ENCODE measurements around the gene REXO1. TPM values are rescaled to one million over a fixed set of nuclear protein-coding genes. Genes with fewer than 3 reads are reported as not detected.

The REXO1 gene
- total RNA-seq, 4 donors from 2014 or later: 16.2 to 36.0 (median 26.1) TPM

DNA sequence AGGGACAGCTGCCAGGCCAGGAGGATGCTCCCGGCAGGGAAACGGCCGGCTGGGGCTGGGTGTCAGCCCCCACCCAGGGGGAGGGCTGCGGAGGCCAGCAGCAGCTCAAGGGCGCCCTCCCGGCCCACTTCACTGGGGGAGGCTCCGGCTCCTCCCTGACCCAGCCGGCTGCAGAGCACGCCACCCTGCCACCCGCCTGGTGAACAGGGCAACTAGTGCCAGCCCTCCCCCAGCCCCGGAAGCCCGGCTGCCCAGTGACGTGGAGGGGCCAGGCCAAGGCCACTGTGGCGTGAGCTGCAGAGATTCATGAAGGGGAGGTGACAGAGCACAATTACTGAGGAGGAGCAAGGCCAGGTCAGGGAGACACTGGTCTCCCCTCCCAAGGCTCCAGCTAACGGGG lies 14.7 kb downstream of the REXO1 start:
- Histone ChIP-seq H3K4me3 (no peak overlapping the region), H3K27me3 (no peaks in the 10 kb centered on the region), H3K9me3 (no peaks in the 10 kb centered on the region), H3K27ac (replicated peaks in 1 of 4) (no peak overlapping the region), H3K4me1 (peaks cover 26 to 48% (median 36%) of the 10 kb centered on the region in 4 donors), H3K36me3 (peaks cover 0 to 30% (median 22%) of the 10 kb centered on the region in 4 donors)
- intact Hi-C loops (cut with DNase I): no loop called here
- 70% methylated on average over 13 of the region's 15 CpGs for WGBS
- TF ChIP-seq POLR2A (IDR thresholded peaks at IDR 0.05; ENCODE audit: low read depth) (no peak), EP300 (IDR thresholded peaks at IDR 0.05) (no peak), POLR2AphosphoS5 (IDR thresholded peaks at IDR 0.05) (no peak)
- TF ChIP-seq, protein P1, sequence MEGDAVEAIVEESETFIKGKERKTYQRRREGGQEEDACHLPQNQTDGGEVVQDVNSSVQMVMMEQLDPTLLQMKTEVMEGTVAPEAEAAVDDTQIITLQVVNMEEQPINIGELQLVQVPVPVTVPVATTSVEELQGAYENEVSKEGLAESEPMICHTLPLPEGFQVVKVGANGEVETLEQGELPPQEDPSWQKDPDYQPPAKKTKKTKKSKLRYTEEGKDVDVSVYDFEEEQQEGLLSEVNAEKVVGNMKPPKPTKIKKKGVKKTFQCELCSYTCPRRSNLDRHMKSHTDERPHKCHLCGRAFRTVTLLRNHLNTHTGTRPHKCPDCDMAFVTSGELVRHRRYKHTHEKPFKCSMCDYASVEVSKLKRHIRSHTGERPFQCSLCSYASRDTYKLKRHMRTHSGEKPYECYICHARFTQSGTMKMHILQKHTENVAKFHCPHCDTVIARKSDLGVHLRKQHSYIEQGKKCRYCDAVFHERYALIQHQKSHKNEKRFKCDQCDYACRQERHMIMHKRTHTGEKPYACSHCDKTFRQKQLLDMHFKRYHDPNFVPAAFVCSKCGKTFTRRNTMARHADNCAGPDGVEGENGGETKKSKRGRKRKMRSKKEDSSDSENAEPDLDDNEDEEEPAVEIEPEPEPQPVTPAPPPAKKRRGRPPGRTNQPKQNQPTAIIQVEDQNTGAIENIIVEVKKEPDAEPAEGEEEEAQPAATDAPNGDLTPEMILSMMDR (IDR thresholded peaks at IDR 0.05): no peak
- no peak for DNase-seq (ENCODE audit: extremely low spot score)

DNA sequence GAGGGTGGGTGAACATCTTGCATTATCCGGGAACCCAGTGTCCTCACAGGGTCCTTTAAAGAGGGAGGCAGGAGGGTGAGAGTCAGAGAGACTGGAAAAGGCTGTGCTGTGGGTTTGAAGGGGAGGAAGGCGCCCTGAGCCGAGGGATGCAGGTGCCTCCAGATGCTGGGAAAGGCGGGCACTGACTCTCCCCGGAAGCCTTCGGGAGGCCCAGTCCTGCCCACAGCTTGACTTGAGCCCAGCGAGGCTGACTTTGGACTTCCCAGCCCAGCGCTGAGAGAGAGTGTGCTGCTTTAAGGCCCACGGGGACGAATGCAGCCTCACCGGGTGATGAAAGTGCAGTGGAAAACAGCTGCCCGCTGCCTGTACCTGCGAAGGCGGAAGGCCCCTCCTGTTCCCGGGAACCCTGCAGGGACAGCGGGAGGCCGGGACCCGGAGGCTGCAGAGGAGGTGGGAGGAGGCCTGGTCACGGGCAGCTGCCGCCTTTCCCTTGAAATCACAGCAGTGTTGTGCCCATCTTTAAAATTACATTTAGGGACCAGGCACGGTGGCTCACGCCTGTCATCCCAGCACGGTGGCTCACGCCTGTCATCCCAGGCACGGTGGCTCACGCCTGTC lies 16.1 kb downstream of the REXO1 start:
- intact Hi-C loops (cut with DNase I): no loop called here
- DNase-seq (ENCODE audit: extremely low spot score): no peak
- Histone ChIP-seq H3K36me3 (peaks cover 11 to 42% (median 34%) of the 10 kb centered on the region in 4 donors), H3K4me3 (no peak overlapping the region), H3K9me3 (no peaks in the 10 kb centered on the region), H3K27ac (replicated peaks in 1 of 4) (no peak overlapping the region), H3K27me3 (no peaks in the 10 kb centered on the region), H3K4me1 (peaks cover 17 to 40% (median 28%) of the 10 kb centered on the region in 4 donors)
- TF ChIP-seq EP300 (IDR thresholded peaks at IDR 0.05): no peak
- TF ChIP-seq, protein P1 (IDR thresholded peaks at IDR 0.05): no peak
- TF ChIP-seq POLR2A (IDR thresholded peaks at IDR 0.05; ENCODE audit: low read depth): no peak
- no peak for TF ChIP-seq POLR2AphosphoS5 (IDR thresholded peaks at IDR 0.05)
- 90% methylated on average over 14 of the region's 26 CpGs for WGBS

DNA sequence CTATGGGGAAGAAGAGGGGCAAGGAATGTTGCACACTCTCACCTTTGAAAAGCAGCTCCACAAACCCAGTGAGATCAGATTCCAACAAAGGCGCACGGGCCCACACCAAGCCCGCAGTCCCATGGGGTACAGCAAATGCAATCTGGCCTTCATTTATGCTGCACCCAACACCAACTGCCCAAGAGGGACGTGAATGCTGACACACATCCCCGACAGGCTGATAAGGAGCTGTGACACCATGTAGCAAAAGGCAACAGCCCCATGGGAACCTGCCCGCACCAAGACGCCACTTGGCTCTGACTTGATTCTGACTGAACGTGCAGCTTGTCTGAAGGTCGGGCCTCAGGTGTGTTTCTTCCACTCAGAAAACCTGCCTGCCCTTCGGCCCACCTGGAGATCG lies 17.3 kb downstream of the REXO1 start:
- H3K9me3 ChIP-seq: no peaks in the 10 kb centered on the region
- no peak for DNase-seq (ENCODE audit: extremely low spot score)
- H3K27me3 ChIP-seq: no peaks in the 10 kb centered on the region
- H3K36me3 ChIP-seq: peaks cover 11 to 51% (median 45%) of the 10 kb centered on the region in 4 donors
- 96% methylated on average over 3 of the region's 11 CpGs for WGBS
- TF ChIP-seq POLR2AphosphoS5 (IDR thresholded peaks at IDR 0.05): no peak
- TF ChIP-seq, protein P1 (IDR thresholded peaks at IDR 0.05): no peak
- no peak for TF ChIP-seq POLR2A (IDR thresholded peaks at IDR 0.05; ENCODE audit: low read depth)
- TF ChIP-seq EP300 (IDR thresholded peaks at IDR 0.05): no peak
- H3K4me3 ChIP-seq: no peak overlapping the region
- no peak overlapping the region for H3K27ac ChIP-seq (replicated peaks in 1 of 4)
- H3K4me1 ChIP-seq: peaks cover 18 to 42% (median 32%) of the 10 kb centered on the region in 4 donors
- intact Hi-C loops (cut with DNase I): no loop called here

DNA sequence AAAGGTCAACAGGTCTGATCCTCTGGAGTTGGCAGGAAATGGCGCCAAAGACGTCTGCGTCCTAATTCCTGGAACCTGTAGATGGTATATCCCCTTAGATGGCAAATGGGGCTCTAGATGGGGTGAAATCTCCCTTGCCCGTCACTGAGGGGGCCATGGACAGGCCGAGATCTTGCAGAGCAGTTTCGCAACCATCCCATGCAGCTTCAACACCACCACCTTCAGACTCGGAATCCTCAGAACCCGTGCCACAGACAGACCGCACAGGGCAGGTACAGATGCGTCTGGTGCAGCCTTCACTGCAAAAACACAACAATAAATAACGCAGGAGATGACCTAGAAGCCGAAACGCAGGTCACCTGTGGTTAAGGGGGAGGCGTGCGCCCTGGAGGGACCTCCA lies 17.7 kb downstream of the REXO1 start:
- no peak overlapping the region for H3K27ac ChIP-seq (replicated peaks in 1 of 4)
- H3K4me3 ChIP-seq: no peak overlapping the region
- intact Hi-C loops (cut with DNase I): no loop called here
- no peak for TF ChIP-seq POLR2A (IDR thresholded peaks at IDR 0.05; ENCODE audit: low read depth)
- TF ChIP-seq POLR2AphosphoS5 (IDR thresholded peaks at IDR 0.05): no peak
- TF ChIP-seq, protein P1 (IDR thresholded peaks at IDR 0.05): no peak
- no peak for TF ChIP-seq EP300 (IDR thresholded peaks at IDR 0.05)
- H3K27me3 ChIP-seq: no peaks in the 10 kb centered on the region
- H3K4me1 ChIP-seq: peaks cover 18 to 41% (median 32%) of the 10 kb centered on the region in 4 donors
- peaks cover 11 to 55% (median 49%) of the 10 kb centered on the region in 4 donors for H3K36me3 ChIP-seq
- no peaks in the 10 kb centered on the region for H3K9me3 ChIP-seq
- DNase-seq (ENCODE audit: extremely low spot score): no peak
- WGBS: 86% methylated on average over 15 of the region's 15 CpGs
